GM12874 (cell line): Measurements from ENCODE around the gene SLC17A8.

ENCODE experiments used
- TF ChIP-seq, protein P1 (sequence below): IDR thresholded peaks from 2 replicates; pipeline ENCODE4 v1.5.1; 2011; ENCODE audit warnings: low read depth, mild to moderate bottlenecking, control low read depth, low read length, moderate library complexity; ENCODE audit not compliant: insufficient read depth

The SLC17A8 gene

GRCh38 chr12:100372853-100373640 is 16.2 kb downstream of the SLC17A8 start:
- TF ChIP-seq, protein P1, sequence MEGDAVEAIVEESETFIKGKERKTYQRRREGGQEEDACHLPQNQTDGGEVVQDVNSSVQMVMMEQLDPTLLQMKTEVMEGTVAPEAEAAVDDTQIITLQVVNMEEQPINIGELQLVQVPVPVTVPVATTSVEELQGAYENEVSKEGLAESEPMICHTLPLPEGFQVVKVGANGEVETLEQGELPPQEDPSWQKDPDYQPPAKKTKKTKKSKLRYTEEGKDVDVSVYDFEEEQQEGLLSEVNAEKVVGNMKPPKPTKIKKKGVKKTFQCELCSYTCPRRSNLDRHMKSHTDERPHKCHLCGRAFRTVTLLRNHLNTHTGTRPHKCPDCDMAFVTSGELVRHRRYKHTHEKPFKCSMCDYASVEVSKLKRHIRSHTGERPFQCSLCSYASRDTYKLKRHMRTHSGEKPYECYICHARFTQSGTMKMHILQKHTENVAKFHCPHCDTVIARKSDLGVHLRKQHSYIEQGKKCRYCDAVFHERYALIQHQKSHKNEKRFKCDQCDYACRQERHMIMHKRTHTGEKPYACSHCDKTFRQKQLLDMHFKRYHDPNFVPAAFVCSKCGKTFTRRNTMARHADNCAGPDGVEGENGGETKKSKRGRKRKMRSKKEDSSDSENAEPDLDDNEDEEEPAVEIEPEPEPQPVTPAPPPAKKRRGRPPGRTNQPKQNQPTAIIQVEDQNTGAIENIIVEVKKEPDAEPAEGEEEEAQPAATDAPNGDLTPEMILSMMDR = no peak

GRCh38 chr12:100375038-100375735 is 18.3 kb downstream of the SLC17A8 start:
- TF ChIP-seq, protein P1 = no peak

DNA sequence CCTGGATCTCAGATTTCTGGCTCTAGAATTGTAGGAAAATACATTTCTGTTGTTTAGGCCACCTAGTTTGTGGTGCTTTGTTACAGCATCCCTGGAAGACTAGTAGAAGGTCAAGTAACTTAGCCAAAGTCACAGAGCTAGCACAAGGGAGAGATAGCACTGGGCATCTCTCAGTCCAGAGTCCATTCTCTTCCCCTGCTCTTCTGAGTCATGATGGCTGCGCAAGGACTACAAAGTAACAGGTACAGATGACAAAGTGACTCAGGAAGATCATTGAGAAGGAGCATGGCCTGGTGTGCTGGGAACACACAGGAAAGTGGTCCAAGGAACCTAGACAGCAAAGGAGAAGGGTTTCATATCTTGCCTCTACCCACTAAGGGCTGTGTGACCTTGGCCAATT is 19.3 kb downstream of the SLC17A8 start:
- TF ChIP-seq, protein P1 = no peak

- TF ChIP-seq, protein P1 = no peak
Observed at GRCh38 chr12:100381379-100381778, 24.5 kb downstream of the SLC17A8 start.

DNA sequence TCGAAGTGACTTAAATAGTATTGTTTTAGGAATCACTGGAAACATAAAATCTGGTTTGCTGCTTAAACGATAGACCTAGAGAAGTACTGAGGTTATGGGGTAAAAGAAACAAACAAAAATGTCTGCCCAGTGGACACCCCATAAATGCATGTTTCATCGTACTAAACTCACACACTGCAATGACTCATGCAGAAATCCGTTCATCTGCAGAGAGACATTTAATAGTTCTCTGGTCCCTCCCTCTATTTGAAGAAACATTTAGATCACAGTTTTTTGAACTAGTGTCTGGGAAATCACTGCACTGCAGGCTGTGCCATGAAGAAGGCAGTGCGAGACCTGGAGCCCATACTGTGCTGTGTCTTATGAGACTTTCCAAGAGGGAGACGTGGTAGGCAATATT is 25.5 kb downstream of the SLC17A8 start:
- TF ChIP-seq, protein P1 = no peak

DNA sequence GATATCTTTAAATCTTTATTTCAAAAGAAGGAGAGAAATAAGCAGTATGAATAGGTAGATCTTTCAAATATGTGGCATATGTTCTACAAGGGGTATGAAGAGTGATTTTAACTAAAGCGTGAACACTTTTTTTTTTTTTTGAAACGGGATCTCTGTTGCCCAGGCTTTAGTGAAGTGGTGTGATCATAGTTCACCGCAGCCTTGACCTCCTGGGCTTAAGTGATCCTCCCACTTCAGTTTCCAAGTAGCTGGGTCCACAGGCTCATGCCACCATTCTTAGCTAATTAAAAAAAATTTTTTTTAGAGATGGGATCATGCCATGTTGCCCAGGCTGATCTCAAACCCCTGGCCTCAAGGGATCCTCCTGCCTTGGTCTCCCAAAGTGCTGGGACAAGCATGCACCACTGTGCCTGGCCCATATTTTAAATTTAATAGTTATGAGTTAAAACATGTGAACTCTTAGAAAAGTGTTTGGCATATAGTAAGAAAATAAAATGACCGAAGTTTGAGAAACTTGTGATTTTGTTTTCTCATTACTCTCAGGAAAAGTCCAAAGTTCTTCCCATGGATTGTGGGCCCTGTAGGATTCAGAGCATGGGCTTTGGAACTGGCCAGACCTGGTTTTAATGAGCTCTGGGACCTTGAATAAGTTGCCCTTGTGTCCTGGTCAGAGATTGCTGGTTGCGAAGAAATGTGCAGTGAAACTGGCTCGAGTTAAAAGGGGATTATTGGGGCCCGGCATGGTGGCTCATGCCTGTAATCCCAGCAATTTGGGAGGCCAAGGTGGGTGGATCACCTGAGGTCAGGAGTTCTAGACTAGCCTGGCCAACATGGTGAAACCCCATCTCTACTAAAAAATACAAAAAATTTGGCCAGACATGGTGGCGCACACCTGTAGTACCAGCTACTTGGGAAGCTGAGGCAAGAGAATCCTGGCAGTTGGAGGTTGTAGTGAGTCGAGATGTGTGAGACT is 27.0 kb downstream of the SLC17A8 start:
- TF ChIP-seq, protein P1 = no peak

- TF ChIP-seq, protein P1 = no peak
Observed at GRCh38 chr12:100384559-100384935, 27.7 kb downstream of the SLC17A8 start.
